IgD-negative memory B cell (primary cell): Measurements from ENCODE around the gene GMCL1. TPM values are rescaled to one million over a fixed set of nuclear protein-coding genes. Genes with fewer than 3 reads are reported as not detected.
A peak's percentile ranks its signal among the peaks of the same experiment; 100 is the strongest.

Source experiments
- H3K27ac Mint-ChIP-seq, 3 donors: one replicate each; pipeline ENCODE4 v1.8.0; 2020 to 2022; ENCODE audit warnings: mild to moderate bottlenecking in 3 of 3, mixed read lengths in 3 of 3, moderate library complexity in 1 of 3
- H3K27me3 Mint-ChIP-seq: one replicate; pipeline ENCODE4 v1.8.0; 2021; ENCODE audit warnings: mixed read lengths
- H3K36me3 Mint-ChIP-seq: one replicate; pipeline ENCODE4 v1.8.0; 2020; ENCODE audit warnings: mild to moderate bottlenecking, mixed read lengths
- H3K4me1 Mint-ChIP-seq, 3 donors: one replicate each; pipeline ENCODE4 v1.8.0; 2020 to 2022; ENCODE audit warnings: mixed read lengths in 3 of 3, mild to moderate bottlenecking in 1 of 3
- H3K4me3 Mint-ChIP-seq, 4 donors: one replicate each; pipeline ENCODE4 v1.8.0; 2020 to 2022; ENCODE audit warnings: mild to moderate bottlenecking in 4 of 4, mixed read lengths in 4 of 4, moderate library complexity in 3 of 4
- H3K9me3 Mint-ChIP-seq, 3 donors: one replicate each; pipeline ENCODE4 v1.8.0; 2020 to 2021; ENCODE audit warnings: mixed read lengths in 3 of 3, mild to moderate bottlenecking in 1 of 3
- polyA plus RNA-seq: library from polyadenylated mRNA; unstranded; fragments of 300-500 nt; fragmentation: Illumina TruSeq; gene quantifications from one replicate; pipeline ENCODE4 v1.2.3, GENCODE V29; 2021

GMCL1 gene
- 25.7 TPM for polyA plus RNA-seq

- H3K27me3 Mint-ChIP-seq: no peaks in the 10 kb centered on the region
- peaks cover 18 to 21% (median 21%) of the 10 kb centered on the region in 3 donors for H3K4me1 Mint-ChIP-seq
- H3K36me3 Mint-ChIP-seq: peaks cover under 1% of the 10 kb centered on the region
- peak within 1 kb of the TSS; percentile 90 to 98 (median 92) for H3K4me3 Mint-ChIP-seq
- H3K27ac Mint-ChIP-seq: peak within 1 kb of the TSS; percentile 77 to 96 (median 95)
- H3K9me3 Mint-ChIP-seq: no peaks in the 10 kb centered on the region
Measured at GRCh38 chr2:69829256-69830044, at the start of gene GMCL1. TSS of gene GMCL1 (plus strand) at chr2:69829660. CDS start at chr2:69829893, 233 bp downstream.

- peak overlapping the region in 1 of 3 donors; percentile 86 for H3K27ac Mint-ChIP-seq
Measured at GRCh38 chr2:69780921-69781320, 48.5 kb upstream of the GMCL1 start.

GRCh38 chr2:69781321-69782248 lies 47.9 kb upstream of the GMCL1 start:
- peaks cover 2% of the 10 kb centered on the region for H3K27me3 Mint-ChIP-seq
- peak overlapping the region in 2 of 3 donors; percentile 23 to 60 for H3K27ac Mint-ChIP-seq
- H3K9me3 Mint-ChIP-seq: no peaks in the 10 kb centered on the region
- peaks cover 3 to 26% (median 10%) of the 10 kb centered on the region in 3 donors for H3K4me1 Mint-ChIP-seq
- peaks cover 3% of the 10 kb centered on the region for H3K36me3 Mint-ChIP-seq
- no peak overlapping the region for H3K4me3 Mint-ChIP-seq

More at GRCh38 chr2:69780921-69781320, 48.5 kb upstream of the GMCL1 start:
- Mint-ChIP-seq H3K36me3 (no peaks in the 10 kb centered on the region), H3K4me1 (peaks cover 5 to 26% (median 11%) of the 10 kb centered on the region in 3 donors), H3K4me3 (no peak overlapping the region), H3K27me3 (peaks cover 2% of the 10 kb centered on the region), H3K9me3 (no peaks in the 10 kb centered on the region)

GRCh38 chr2:69784228-69784627 lies 45.2 kb upstream of the GMCL1 start:
- H3K36me3 Mint-ChIP-seq: peaks cover 7% of the 10 kb centered on the region
- peaks cover 0 to 1% (median 0%) of the 10 kb centered on the region in 3 donors for H3K9me3 Mint-ChIP-seq
- H3K4me1 Mint-ChIP-seq: peaks cover 5 to 38% (median 12%) of the 10 kb centered on the region in 3 donors
- no peak overlapping the region for H3K27ac Mint-ChIP-seq
- H3K4me3 Mint-ChIP-seq: no peak overlapping the region
- peaks cover 2% of the 10 kb centered on the region for H3K27me3 Mint-ChIP-seq

GRCh38 chr2:69785358-69785757 lies 44.1 kb upstream of the GMCL1 start:
- Mint-ChIP-seq H3K27me3 (peaks cover 2% of the 10 kb centered on the region), H3K27ac (no peak overlapping the region), H3K4me3 (no peak overlapping the region), H3K36me3 (peaks cover 7% of the 10 kb centered on the region), H3K4me1 (peaks cover 17 to 44% (median 23%) of the 10 kb centered on the region in 3 donors), H3K9me3 (peaks cover 0 to 1% (median 0%) of the 10 kb centered on the region in 3 donors)

- no peaks in the 10 kb centered on the region for H3K27me3 Mint-ChIP-seq
- H3K4me3 Mint-ChIP-seq: no peak overlapping the region
- H3K36me3 Mint-ChIP-seq: peaks cover 7% of the 10 kb centered on the region
- peaks cover 18 to 44% (median 28%) of the 10 kb centered on the region in 3 donors for H3K4me1 Mint-ChIP-seq
- peaks cover 0 to 1% (median 0%) of the 10 kb centered on the region in 3 donors for H3K9me3 Mint-ChIP-seq
- no peak overlapping the region for H3K27ac Mint-ChIP-seq
Measured at GRCh38 chr2:69786052-69786560, 43.4 kb upstream of the GMCL1 start.

- H3K9me3 Mint-ChIP-seq: peaks cover 0 to 1% (median 0%) of the 10 kb centered on the region in 3 donors
- H3K27ac Mint-ChIP-seq: peak overlapping the region; percentile 0 to 67 (median 1)
- H3K4me1 Mint-ChIP-seq: peaks cover 18 to 36% (median 25%) of the 10 kb centered on the region in 3 donors
- H3K4me3 Mint-ChIP-seq: peak overlapping the region in 2 of 4 donors; percentile 55 to 92
- H3K27me3 Mint-ChIP-seq: no peaks in the 10 kb centered on the region
- H3K36me3 Mint-ChIP-seq: peaks cover 7% of the 10 kb centered on the region
Measured at GRCh38 chr2:69789175-69789721, 40.2 kb upstream of the GMCL1 start.

GRCh38 chr2:69789772-69790600 lies 39.5 kb upstream of the GMCL1 start:
- Mint-ChIP-seq H3K4me3 (peak overlapping the region; percentile 55 to 92 (median 66)), H3K4me1 (peaks cover 18 to 32% (median 25%) of the 10 kb centered on the region in 3 donors), H3K9me3 (peaks cover 0 to 1% (median 0%) of the 10 kb centered on the region in 3 donors), H3K36me3 (peaks cover 7% of the 10 kb centered on the region), H3K27me3 (no peaks in the 10 kb centered on the region), H3K27ac (peak overlapping the region; percentile 1 to 67 (median 16))

- Mint-ChIP-seq H3K36me3 (peaks cover 7% of the 10 kb centered on the region), H3K4me3 (peak overlapping the region in 3 of 4 donors; percentile 2 to 92 (median 58)), H3K9me3 (peaks cover 0 to 1% (median 0%) of the 10 kb centered on the region in 3 donors), H3K27me3 (no peaks in the 10 kb centered on the region), H3K27ac (peak overlapping the region in 1 of 3 donors; percentile 67), H3K4me1 (peaks cover 18 to 32% (median 25%) of the 10 kb centered on the region in 3 donors)
Measured at GRCh38 chr2:69790601-69790959, 38.9 kb upstream of the GMCL1 start.

GRCh38 chr2:69791045-69791444 lies 38.4 kb upstream of the GMCL1 start:
- H3K27ac Mint-ChIP-seq: no peak overlapping the region
- H3K4me1 Mint-ChIP-seq: peaks cover 18 to 32% (median 25%) of the 10 kb centered on the region in 3 donors

GRCh38 chr2:69796174-69796573 lies 33.3 kb upstream of the GMCL1 start:
- H3K36me3 Mint-ChIP-seq: peaks cover 6% of the 10 kb centered on the region
- peaks cover 17 to 21% (median 19%) of the 10 kb centered on the region in 3 donors for H3K4me1 Mint-ChIP-seq
- H3K27ac Mint-ChIP-seq: no peak overlapping the region

More at GRCh38 chr2:69791045-69791444, 38.4 kb upstream of the GMCL1 start:
- Mint-ChIP-seq H3K9me3 (peaks cover 0 to 1% (median 0%) of the 10 kb centered on the region in 3 donors), H3K27me3 (no peaks in the 10 kb centered on the region), H3K36me3 (peaks cover 7% of the 10 kb centered on the region), H3K4me3 (no peak overlapping the region)

GRCh38 chr2:69797235-69797634 lies 32.2 kb upstream of the GMCL1 start:
- no peaks in the 10 kb centered on the region for H3K9me3 Mint-ChIP-seq
- H3K36me3 Mint-ChIP-seq: peaks cover 7% of the 10 kb centered on the region
- H3K4me3 Mint-ChIP-seq: peak overlapping the region in 1 of 4 donors; percentile 31
- no peak overlapping the region for H3K27ac Mint-ChIP-seq
- H3K4me1 Mint-ChIP-seq: peaks cover 22 to 29% (median 25%) of the 10 kb centered on the region in 3 donors
- no peaks in the 10 kb centered on the region for H3K27me3 Mint-ChIP-seq

More at GRCh38 chr2:69796174-69796573, 33.3 kb upstream of the GMCL1 start:
- Mint-ChIP-seq H3K9me3 (no peaks in the 10 kb centered on the region), H3K4me3 (no peak overlapping the region), H3K27me3 (no peaks in the 10 kb centered on the region)

GRCh38 chr2:69797836-69798289 lies 31.6 kb upstream of the GMCL1 start:
- peaks cover 23 to 30% (median 26%) of the 10 kb centered on the region in 3 donors for H3K4me1 Mint-ChIP-seq
- peak overlapping the region in 1 of 3 donors; percentile 1 for H3K27ac Mint-ChIP-seq
- H3K27me3 Mint-ChIP-seq: no peaks in the 10 kb centered on the region
- no peaks in the 10 kb centered on the region for H3K9me3 Mint-ChIP-seq
- peaks cover 7% of the 10 kb centered on the region for H3K36me3 Mint-ChIP-seq
- H3K4me3 Mint-ChIP-seq: peak overlapping the region in 3 of 4 donors; percentile 31 to 81 (median 58)
